Mammary epithelial cell (primary cell): ENCODE measurements around the gene CFC1.
"Not testable (repeated sequence)": the region's sequence is repeated elsewhere in the genome, so short reads cannot be mapped to it uniquely, and the experiment has no call there.

ENCODE experiments used
- EZH2 ChIP-seq: IDR thresholded peaks from 2 replicates; pipeline ENCODE4 v1.6.1; 2012; ENCODE audit warnings: low read length, inconsistent platforms, borderline replicate concordance
- TF ChIP-seq, protein P1 (sequence below), 2 donors: IDR thresholded peaks in 1 of 2; conservative IDR thresholded peaks in 1 of 2; 2 replicates each; pipeline ENCODE4 v1.5.1; 2011 to 2012; ENCODE audit warnings: inconsistent platforms in 2 of 2, low read length in 2 of 2, mild to moderate bottlenecking in 2 of 2, control low read depth in 1 of 2, low read depth in 1 of 2; ENCODE audit not compliant: insufficient read depth in 1 of 2; ENCODE audit errors: extremely low read depth in 1 of 2

DNA sequence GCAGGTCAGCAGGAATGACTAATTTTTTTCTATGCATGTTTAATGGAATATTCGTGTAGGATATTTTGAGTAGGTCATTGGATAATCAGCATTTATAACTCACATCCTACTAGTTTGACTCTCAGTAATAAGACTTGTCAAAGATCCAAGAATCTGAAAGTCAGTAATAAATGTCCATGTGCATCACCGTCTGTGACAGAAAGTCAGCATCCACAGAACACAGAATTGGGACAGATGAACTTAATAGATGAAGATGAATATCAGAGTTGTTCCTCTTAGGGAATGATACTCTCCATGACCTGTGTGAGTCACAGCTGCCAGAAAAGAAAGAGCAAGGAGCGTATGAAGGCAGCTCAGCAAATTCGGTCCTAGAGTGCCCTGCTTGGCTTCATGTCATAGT is 42.3 kb upstream of the CFC1 start:
- TF ChIP-seq, protein P1, sequence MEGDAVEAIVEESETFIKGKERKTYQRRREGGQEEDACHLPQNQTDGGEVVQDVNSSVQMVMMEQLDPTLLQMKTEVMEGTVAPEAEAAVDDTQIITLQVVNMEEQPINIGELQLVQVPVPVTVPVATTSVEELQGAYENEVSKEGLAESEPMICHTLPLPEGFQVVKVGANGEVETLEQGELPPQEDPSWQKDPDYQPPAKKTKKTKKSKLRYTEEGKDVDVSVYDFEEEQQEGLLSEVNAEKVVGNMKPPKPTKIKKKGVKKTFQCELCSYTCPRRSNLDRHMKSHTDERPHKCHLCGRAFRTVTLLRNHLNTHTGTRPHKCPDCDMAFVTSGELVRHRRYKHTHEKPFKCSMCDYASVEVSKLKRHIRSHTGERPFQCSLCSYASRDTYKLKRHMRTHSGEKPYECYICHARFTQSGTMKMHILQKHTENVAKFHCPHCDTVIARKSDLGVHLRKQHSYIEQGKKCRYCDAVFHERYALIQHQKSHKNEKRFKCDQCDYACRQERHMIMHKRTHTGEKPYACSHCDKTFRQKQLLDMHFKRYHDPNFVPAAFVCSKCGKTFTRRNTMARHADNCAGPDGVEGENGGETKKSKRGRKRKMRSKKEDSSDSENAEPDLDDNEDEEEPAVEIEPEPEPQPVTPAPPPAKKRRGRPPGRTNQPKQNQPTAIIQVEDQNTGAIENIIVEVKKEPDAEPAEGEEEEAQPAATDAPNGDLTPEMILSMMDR (conservative IDR thresholded peaks at IDR 0.05 in 1 of 2, IDR thresholded peaks at IDR 0.05 in 1 of 2; ENCODE audit: extremely low read depth in 1 of 2, insufficient read depth in 1 of 2, low read depth in 1 of 2, low read length in 2 of 2) = not testable (repeated sequence)
- TF ChIP-seq EZH2 = not testable (repeated sequence)
